Melanocyte of skin (primary cell): ENCODE measurements around the gene COPS4. TPM values are rescaled to one million over a fixed set of nuclear protein-coding genes. Genes with fewer than 3 reads are reported as not detected.

Experiments used
- small RNA-seq, 2 donors: library from RNA; depleted of rRNA; stranded (forward); fragments of <200 nt; gene quantifications; one replicate each; pipeline ENCODE3, GENCODE V24; 2012
- total RNA-seq, 2 donors: library from RNA; depleted of rRNA; stranded (reverse); fragments of >200 nt; gene quantifications; 2 replicates each; pipeline ENCODE4 v1.2.3, GENCODE V29; 2012

COPS4 gene
- total RNA-seq = 100 to 1,000 TPM in 1 of 2 donors, 10 to 100 TPM in 1; 87.1 to 114 TPM

GRCh38 chr4:83034630-83035494 is at the start of gene COPS4:
TSS of gene COPS4 (plus strand) at chr4:83035183. CDS start at chr4:83035225, 42 bp downstream.

GRCh38 chr4:83010522-83011318 is 24.3 kb upstream of the COPS4 start, which contains the start of gene LIN54:
TSS of gene LIN54 (minus strand) at chr4:83010823. CDS start at chr4:82984844, 25,979 bp downstream.

GRCh38 chr4:83114576-83114975 is 79.6 kb downstream of the COPS4 start, which contains the start of gene PLAC8:
TSS of gene PLAC8 (minus strand) at chr4:83114729. CDS start at chr4:83107921, 6,808 bp downstream.

Small RNA genes within 50 kb of the gene (small RNA-seq; reads per million reads assigned to genes)
- gene RNU6-615P = 0 reads per million in 2 donors

Other genes starting within 250 kb of the COPS4 start
- 1 to 10 TPM; 5.5 to 6.3 TPM for gene SCD5, start 236.4 kb upstream of the COPS4 start, total RNA-seq
- 100 to 1,000 TPM; 149 to 160 TPM for gene SEC31A, start 144.0 kb upstream of the COPS4 start, total RNA-seq
- 1 to 10 TPM; 5.0 to 6.9 TPM for gene THAP9, start 134.4 kb upstream of the COPS4 start, total RNA-seq
- gene LIN54, start 24.4 kb upstream of the COPS4 start, total RNA-seq = 10 to 100 TPM; 20.0 to 24.6 TPM
- gene PLAC8, start 79.5 kb downstream of the COPS4 start, total RNA-seq = not detected
- 10 to 100 TPM; 17.6 to 28.6 TPM for gene COQ2, start 249.6 kb downstream of the COPS4 start, total RNA-seq